ENCODE results near the gene PTPRT. TPM values are rescaled to one million over a fixed set of nuclear protein-coding genes. Genes with fewer than 3 reads are reported as not detected.

The PTPRT gene
- total RNA-seq, 1 experiment from 2014 or later, result 0.93 TPM

DNA sequence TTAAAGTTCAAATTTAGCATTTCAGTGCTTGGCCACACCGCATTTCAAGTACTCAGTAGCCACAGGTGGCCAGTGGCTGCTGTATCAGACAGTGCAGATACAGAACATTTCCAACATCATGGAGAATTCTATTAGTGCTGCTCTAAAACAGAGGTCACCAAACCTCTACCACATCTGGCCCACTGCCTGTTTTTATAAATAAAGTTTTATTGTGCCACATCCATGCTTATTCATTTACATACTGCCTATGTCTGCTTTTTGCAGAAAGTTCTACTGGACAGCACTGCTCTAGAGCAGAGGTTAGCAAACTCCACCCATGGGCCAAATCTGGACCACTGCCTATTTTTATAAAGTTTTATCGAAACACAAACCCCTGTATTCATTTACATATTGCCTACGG is 3.7 kb upstream of the PTPRT start:
- H3K27ac ChIP-seq, result no peak overlapping the region
- no peak overlapping the region for H3K4me3 ChIP-seq
- no peaks in the 10 kb centered on the region for H3K9me3 ChIP-seq (replicated peaks)
- no peaks in the 10 kb centered on the region for H3K4me1 ChIP-seq
- peaks cover 24% of the 10 kb centered on the region for H3K27me3 ChIP-seq
- no peak for DNase-seq
- H3K36me3 ChIP-seq, result no peaks in the 10 kb centered on the region

DNA sequence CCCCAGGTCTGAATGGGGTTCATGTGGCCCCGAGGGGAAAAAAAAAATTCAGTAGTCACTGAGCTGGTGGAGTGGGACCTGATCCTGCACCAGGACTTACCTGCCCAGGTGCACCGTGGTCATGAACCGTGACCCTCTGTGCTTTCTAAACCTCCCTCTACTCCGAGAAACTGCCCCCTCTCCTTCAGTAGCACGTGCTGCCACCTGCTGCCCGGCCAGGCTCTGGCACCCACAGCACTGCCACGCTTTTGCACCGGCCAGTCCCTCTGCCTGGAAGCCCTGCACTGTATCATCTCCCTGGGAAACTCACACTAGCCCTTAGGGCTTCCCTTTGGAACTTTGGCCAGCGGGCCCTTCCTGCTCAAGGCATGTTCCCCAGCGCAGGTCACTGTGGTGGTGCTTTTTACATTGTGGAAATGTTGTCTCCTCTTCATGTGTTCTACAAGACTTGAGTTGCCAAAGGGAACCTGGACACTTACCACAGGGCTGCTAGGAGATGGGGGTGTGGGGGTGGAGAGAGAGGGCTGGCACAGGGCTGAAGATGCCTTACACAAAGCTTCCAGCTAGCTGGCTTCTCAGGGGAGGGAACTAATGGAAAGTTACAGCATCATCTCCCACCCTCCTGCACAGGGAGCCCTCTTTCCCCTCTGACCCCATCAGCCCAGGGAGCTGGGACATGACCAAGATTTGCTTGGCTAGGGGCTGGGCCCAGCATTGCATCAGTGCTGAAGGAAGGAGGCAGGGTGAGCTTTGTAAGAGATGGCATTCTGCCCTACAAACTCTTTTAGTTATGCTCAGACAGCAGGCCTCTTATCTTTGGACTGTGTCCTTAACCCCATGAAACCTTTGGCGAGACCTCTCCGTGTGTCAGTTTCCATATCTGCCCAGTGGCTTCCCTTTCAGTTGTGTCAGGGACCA is 2.5 kb upstream of the PTPRT start:
- H3K9me3 ChIP-seq (replicated peaks), result no peaks in the 10 kb centered on the region
- H3K27ac ChIP-seq, result no peak overlapping the region
- no peak overlapping the region for H3K4me3 ChIP-seq
- H3K36me3 ChIP-seq, result no peaks in the 10 kb centered on the region
- peaks cover 3% of the 10 kb centered on the region; the same call in 1 of the 2 replicates for H3K4me1 ChIP-seq
- peaks cover 23% of the 10 kb centered on the region for H3K27me3 ChIP-seq
- peak; percentile 42 to 67 for DNase-seq

DNA sequence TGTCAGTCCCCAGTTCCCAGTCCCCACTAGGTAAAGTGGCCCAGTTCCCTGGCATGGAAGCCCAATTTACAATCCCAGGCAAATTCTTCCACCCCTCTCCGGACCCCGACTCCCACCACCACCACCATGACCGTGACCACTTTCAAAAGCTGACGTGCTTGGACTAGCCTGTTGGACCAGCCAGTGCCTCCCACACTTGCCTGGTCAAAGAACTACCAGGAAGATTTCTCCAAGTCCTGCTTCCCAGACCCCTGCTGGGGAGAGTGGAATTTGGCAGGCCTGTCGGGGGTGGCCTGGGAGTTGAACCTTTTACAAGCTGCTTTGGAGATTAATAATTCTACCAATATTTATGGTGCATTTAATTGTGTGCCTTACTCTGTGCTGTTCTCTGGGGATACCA is 1.4 kb upstream of the PTPRT start:
- no peak overlapping the region for H3K4me3 ChIP-seq
- H3K36me3 ChIP-seq, result no peaks in the 10 kb centered on the region
- H3K27ac ChIP-seq, result no peak overlapping the region
- H3K27me3 ChIP-seq, result peaks cover 13% of the 10 kb centered on the region
- no peaks in the 10 kb centered on the region for H3K9me3 ChIP-seq (replicated peaks)
- DNase-seq, result no peak
- H3K4me1 ChIP-seq, result peaks cover 10% of the 10 kb centered on the region

DNA sequence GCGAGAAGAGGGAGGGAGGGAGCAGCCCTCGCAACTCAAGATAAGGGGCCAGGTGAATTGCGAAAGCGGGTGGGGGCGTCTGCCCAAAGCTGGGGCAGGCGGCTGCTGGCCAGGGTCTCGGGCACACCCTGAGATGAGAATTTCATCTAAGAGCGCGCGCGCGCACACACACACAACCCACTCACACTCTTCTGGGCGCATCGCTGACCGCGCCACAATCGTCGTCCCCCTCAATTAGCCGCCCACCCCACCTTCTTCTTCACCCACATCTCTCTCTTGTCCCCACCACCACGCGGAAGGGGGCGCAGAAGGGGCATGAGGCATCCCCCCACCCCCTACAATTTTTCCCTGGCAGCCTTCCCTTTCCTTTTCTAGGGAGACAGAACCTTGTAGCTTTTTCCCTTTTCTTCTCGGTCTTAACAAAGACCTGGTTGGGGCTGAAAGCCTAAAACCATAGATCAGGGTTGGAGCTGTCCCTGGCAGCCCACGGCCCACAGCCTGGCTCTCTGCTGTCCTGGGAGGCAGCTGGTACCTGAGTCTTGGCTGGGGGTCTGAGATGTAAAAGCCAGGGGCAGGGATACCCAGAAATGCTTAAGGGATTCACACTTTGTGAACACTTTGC is 737 bp upstream of the PTPRT start:
- no peak overlapping the region for H3K27ac ChIP-seq
- H3K4me1 ChIP-seq, result peaks cover 10% of the 10 kb centered on the region
- no peaks in the 10 kb centered on the region for H3K9me3 ChIP-seq (replicated peaks)
- no peaks in the 10 kb centered on the region for H3K36me3 ChIP-seq
- peaks cover 13% of the 10 kb centered on the region for H3K27me3 ChIP-seq
- no peak for DNase-seq
- no peak overlapping the region for H3K4me3 ChIP-seq

DNA sequence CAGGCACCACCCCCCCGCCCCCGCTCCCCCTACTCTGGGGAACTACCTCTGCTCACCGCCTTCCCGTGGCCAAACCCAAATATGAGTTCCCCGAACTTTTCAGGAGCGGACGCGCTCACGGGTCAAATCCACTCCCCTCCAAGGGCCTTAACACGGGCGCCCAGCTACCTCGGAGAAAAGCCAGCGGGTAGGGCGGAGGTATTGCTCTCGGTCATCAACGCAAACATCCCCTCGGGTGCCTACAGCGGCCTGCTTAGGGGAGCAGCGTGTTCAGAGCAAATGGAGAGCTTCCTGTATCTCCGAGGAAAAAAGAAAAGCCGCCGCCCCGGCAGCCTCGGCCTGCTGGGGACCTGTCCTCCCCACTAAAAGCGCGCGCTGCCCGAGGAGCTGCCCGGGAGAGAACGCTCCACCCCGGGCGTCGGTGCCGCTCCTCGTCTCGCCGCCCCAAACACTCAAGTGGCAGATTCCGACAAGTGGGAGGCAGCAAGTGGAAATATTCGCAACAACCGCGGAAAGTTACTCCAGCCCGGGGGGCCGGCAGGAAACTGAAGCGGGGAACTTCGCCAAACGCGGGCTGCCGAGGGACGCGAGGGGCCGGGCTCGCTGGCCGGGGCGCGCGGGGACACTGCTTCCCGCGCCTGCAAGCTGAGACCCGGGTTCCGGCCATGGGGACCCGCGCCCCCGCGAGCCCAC is 699 bp downstream of the PTPRT start:
- no peaks in the 10 kb centered on the region; the same call in 1 of the 2 replicates for H3K27me3 ChIP-seq
- no peaks in the 10 kb centered on the region for H3K36me3 ChIP-seq
- H3K4me1 ChIP-seq, result peaks cover 10% of the 10 kb centered on the region
- DNase-seq, result no peak
- no peaks in the 10 kb centered on the region for H3K9me3 ChIP-seq (replicated peaks)
- no peak overlapping the region for H3K4me3 ChIP-seq
- H3K27ac ChIP-seq, result peak overlapping the region; percentile 48; the same call in 1 of the 2 replicates

DNA sequence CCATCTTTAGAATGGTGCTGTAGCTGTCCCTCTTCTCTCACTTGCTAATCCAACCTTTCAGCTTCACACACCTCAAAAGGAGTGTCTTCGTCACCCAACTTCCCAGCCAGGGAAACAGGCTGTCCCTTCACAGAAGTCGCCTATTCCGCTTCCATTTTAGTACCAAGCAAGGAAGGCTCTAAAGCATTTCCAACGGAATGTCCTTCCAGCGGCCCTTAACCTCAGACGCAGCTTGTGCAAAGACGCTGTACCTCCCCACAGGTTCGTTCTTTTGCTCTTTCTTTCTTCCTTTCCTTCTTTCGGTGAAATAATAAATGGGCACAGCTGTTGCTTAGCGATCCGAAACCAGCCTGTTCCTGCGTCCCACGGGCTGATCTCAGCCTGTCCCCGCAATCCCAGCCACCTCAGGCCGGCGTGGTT is 1.5 kb downstream of the PTPRT start:
- no peaks in the 10 kb centered on the region for H3K36me3 ChIP-seq
- H3K4me1 ChIP-seq, result peaks cover 10% of the 10 kb centered on the region
- H3K9me3 ChIP-seq (replicated peaks), result no peaks in the 10 kb centered on the region
- H3K27me3 ChIP-seq, result no peaks in the 10 kb centered on the region; the same call in 1 of the 2 replicates
- H3K4me3 ChIP-seq, result peak overlapping the region; percentile 28
- peak overlapping the region; percentile 48 for H3K27ac ChIP-seq
- DNase-seq, result peak in 1 of 2 experiments; percentile 61

DNA sequence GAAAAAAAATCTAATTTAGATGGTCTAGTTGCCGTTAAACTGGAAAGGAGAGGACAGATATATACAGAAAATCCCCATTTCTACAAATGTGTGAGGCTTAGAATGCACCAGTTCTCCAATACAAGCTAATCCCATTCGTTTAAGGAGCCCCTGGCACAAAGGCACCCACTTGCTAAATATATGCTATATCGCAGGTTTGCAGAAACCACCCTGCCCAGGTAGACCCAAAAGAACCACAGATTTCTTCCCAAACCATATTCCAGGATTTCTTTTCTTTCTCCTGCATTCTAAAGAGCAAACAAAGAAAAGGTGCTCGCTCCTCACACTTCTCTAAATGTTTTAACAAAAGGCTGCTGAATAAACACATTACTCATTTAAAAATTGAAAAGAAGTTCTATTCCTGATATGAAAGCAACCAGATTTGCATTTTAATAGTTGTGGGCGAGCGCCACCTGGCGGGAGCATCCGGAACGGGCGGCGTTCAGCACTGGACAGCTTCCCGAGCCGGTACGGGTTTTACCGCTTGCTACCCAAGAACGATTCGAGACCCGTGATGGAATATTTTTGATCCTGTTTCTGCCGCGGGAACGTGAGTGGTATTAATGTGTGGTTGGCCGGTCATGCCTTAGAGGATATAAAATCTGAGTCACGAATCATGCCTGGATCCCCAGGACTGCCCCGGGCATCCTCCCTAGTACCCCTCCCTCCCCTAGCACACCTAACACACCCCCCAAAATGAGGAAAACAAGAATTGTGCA is 2.1 kb downstream of the PTPRT start:
- Histone ChIP-seq H3K27ac (peak overlapping the region; percentile 48), H3K4me3 (peak overlapping the region; percentile 28), H3K27me3 (no peaks in the 10 kb centered on the region; the same call in 1 of the 2 replicates), H3K4me1 (peaks cover 10% of the 10 kb centered on the region), H3K36me3 (no peaks in the 10 kb centered on the region), H3K9me3 (replicated peaks) (no peaks in the 10 kb centered on the region)
- DNase-seq, result peak; percentile 80 to 91

DNA sequence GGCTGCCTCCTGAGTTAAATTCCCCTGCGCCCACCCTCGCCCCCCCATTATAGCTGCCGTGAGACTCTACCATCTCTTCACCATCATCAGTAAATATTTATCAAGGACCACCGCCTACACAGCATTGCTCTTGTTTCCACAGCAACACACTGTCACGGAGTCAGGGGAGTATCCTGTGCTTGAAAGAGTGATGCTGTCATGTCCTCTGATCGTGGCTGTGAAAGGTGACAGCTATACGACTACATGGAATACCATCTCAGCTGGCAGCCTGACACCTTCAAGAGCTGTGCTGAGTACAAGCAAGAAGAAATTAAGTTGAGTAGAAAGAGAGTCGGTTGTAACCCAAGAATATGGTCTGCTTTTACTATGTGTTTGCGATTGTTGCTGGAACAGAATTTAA is 3.4 kb downstream of the PTPRT start:
- DNase-seq, result no peak
- no peak overlapping the region for H3K27ac ChIP-seq
- peaks cover 10% of the 10 kb centered on the region for H3K4me1 ChIP-seq
- no peaks in the 10 kb centered on the region; the same call in 1 of the 2 replicates for H3K27me3 ChIP-seq
- no peaks in the 10 kb centered on the region for H3K36me3 ChIP-seq
- no peaks in the 10 kb centered on the region for H3K9me3 ChIP-seq (replicated peaks)
- H3K4me3 ChIP-seq, result no peak overlapping the region

DNA sequence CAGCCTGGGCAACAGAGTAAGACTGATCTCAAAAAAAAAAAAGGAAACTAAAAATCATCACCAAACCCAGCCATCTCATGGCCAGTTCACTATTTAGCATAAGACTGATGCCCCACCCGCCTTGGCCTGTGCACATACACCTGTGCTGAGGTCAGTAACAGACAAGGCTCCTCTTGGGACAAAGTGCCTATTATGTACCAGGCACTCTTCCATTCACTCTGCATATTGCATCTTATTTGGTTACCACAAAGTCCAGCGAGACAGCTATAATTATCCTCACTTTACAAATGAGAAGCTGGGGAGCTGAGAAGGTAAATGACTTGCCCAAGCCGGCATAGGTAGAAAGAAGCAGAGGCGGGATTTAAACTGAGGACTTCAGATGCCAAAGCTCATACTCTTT is 3.8 kb downstream of the PTPRT start:
- Histone ChIP-seq H3K9me3 (replicated peaks) (no peaks in the 10 kb centered on the region), H3K27me3 (no peaks in the 10 kb centered on the region; the same call in 1 of the 2 replicates), H3K4me3 (no peak overlapping the region), H3K27ac (no peak overlapping the region), H3K4me1 (peaks cover 10% of the 10 kb centered on the region), H3K36me3 (no peaks in the 10 kb centered on the region)
- DNase-seq, result no peak

DNA sequence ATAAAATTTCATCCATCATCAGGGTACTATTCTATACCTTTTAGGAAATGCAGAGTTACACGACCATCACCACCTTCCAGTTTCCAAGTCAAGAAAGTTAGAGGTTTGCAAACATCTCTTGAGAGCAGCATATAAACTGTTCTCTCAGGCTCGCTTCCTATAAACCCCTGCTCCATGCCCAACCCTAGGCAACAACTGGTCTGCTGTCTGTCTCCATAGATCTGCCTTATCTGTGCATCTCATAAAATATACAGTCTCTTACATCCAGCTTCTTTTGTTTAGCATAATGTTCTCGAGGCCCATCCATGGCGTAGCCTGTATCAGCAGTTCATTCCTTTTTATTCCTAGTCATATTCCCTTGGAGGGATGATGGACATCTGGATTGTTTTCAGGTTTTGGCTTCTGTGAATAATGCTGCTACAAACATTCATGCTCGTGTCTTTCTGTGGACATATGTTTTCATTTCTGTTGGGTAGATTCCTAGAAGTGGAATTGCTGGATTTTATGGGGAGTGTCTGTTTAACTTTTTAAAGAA is 6.1 kb downstream of the PTPRT start:
- Histone ChIP-seq H3K9me3 (replicated peaks) (no peaks in the 10 kb centered on the region), H3K4me1 (peaks cover 10% of the 10 kb centered on the region), H3K27ac (no peak overlapping the region), H3K36me3 (no peaks in the 10 kb centered on the region), H3K27me3 (no peaks in the 10 kb centered on the region; the same call in 1 of the 2 replicates), H3K4me3 (no peak overlapping the region)
- peak in 1 of 2 experiments; percentile 60 for DNase-seq

DNA sequence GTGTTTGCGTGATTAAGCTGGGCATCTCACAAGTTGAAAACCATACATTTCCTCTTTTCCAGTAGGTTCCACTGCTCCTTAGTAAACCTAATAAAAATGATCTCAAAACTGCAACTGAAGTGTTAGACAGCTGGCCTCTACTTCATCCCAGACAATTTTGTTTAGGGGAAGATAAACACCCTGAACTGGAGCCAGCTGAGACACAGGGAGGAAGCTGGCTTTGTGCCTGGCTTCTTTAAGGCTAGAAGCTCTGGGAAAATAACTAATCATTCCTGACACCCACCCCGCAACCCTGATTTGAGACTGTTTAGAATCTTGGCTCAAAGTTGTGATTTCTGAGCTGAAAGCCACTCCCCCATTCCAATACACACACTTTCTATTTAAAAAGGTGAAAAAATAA is 11.6 kb downstream of the PTPRT start:
- Histone ChIP-seq H3K27ac (peak overlapping the region; percentile 8; the same call in 1 of the 2 replicates), H3K4me1 (peaks cover 11% of the 10 kb centered on the region), H3K9me3 (replicated peaks) (peaks cover 9% of the 10 kb centered on the region), H3K27me3 (no peaks in the 10 kb centered on the region), H3K4me3 (no peak overlapping the region), H3K36me3 (no peaks in the 10 kb centered on the region)
- DNase-seq, result peak; percentile 50 to 80

DNA sequence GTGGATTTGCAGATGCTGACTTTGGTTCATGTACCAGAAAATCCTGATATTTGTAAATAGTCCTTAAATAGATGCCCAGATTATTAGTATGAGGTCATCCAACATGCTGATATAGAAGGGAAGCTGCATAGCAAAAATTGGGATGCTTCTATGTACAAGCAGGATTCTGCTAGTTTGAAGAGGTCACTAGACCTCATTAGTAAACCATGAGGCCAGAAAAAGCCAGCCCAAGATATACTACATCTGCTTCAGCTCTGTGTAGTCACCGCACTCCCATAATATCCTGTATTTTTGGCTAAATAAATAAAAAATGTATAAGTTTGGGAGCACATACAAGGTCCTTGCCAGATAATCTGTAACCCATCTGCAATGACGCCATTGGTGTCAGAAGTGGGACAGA is 13.0 kb downstream of the PTPRT start:
- no peaks in the 10 kb centered on the region for H3K27me3 ChIP-seq
- peaks cover 9% of the 10 kb centered on the region for H3K9me3 ChIP-seq (replicated peaks)
- H3K4me3 ChIP-seq, result no peak overlapping the region
- no peaks in the 10 kb centered on the region for H3K36me3 ChIP-seq
- H3K27ac ChIP-seq, result no peak overlapping the region
- no peak for DNase-seq
- H3K4me1 ChIP-seq, result peaks cover 16% of the 10 kb centered on the region

DNA sequence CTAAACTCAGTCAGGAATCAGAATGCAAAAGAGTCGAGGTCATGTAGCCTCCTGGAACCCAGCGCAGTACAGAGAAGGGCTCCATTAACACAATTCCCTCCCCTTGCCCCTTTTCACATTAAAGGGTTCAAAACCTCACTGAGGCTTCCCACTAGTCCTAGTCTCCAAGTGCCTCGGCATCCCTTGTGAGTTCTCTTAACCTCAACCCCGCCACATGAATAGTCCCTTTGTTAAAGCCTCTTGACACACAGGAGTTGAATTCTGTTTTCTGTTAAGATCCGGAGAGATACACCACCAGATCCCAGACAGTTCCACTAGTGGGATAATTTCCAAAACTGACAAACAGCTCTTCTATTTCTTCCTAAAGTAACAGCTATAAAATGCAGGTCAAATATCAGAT is 17.8 kb downstream of the PTPRT start:
- Histone ChIP-seq H3K9me3 (replicated peaks) (peaks cover 4% of the 10 kb centered on the region), H3K36me3 (no peaks in the 10 kb centered on the region), H3K4me1 (peaks cover 28% of the 10 kb centered on the region), H3K27ac (peak overlapping the region; percentile 77), H3K4me3 (no peak overlapping the region), H3K27me3 (no peaks in the 10 kb centered on the region)
- DNase-seq, result peak in 1 of 2 experiments; percentile 74

DNA sequence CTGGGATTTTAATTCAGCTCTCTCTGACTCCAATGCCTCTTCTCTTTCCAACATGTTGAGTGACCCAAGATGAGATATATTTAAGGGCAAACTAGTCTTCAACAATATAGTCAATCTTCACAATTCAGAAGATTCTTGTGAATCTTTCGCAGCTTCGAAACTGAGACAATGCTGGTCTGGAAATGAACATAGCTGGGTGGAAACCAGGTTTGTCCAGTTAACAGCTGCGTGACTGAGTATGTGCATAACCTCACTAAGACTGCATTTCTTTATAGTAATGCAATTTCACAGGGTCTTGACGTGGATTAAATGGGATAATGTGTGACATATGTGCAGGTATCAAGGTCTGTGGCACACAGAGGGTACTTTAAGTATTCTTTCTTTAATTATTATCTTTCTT is 18.9 kb downstream of the PTPRT start:
- peak; percentile 49 to 77 for DNase-seq
- no peaks in the 10 kb centered on the region for H3K36me3 ChIP-seq
- no peak overlapping the region for H3K4me3 ChIP-seq
- no peaks in the 10 kb centered on the region for H3K9me3 ChIP-seq (replicated peaks)
- H3K27me3 ChIP-seq, result no peaks in the 10 kb centered on the region
- peak overlapping the region; percentile 77 for H3K27ac ChIP-seq
- peaks cover 28% of the 10 kb centered on the region for H3K4me1 ChIP-seq

Measured in SJCRH30 (cell line).